ENCODE results near the gene HEYL. TPM values are rescaled to one million over a fixed set of nuclear protein-coding genes. Genes with fewer than 3 reads are reported as not detected.

Gene HEYL
- polyA plus RNA-seq, 1 experiment, result 0.50 TPM

GRCh38 chr1:39645411-39646043 is 6.1 kb upstream of the HEYL start:
- no peak overlapping the region for H3K4me3 ChIP-seq (ENCODE audit: low read depth, low read length)
- no peaks in the 10 kb centered on the region for H3K27me3 ChIP-seq (ENCODE audit: control insufficient read depth, insufficient read depth, low read length)
- ChIA-PET POLR2A (no interaction called here), CTCF (interaction anchor here (2.3 to 15.3 kb wide), 3 partner anchors 10 to 40 kb away, joined by 8 to 448 read pairs (median 38); no protein-coding TSS in a partner anchor)
- DNase-seq (ENCODE audit: low read depth), result no peak
- no peaks in the 10 kb centered on the region for H3K36me3 ChIP-seq (ENCODE audit: control insufficient read depth, insufficient read depth, low read length)
- no peak for TF ChIP-seq CTCF (IDR thresholded peaks at IDR 0.05; ENCODE audit: insufficient read depth, low read depth, low read length)

GRCh38 chr1:39643705-39644104 is 4.3 kb upstream of the HEYL start:
- Histone ChIP-seq H3K36me3 (ENCODE audit: control insufficient read depth, insufficient read depth, low read length) (no peaks in the 10 kb centered on the region), H3K27me3 (ENCODE audit: control insufficient read depth, insufficient read depth, low read length) (no peaks in the 10 kb centered on the region; the same call in 1 of the 2 replicates), H3K4me3 (ENCODE audit: low read depth, low read length) (no peak overlapping the region)
- no peak for TF ChIP-seq CTCF (IDR thresholded peaks at IDR 0.05; ENCODE audit: insufficient read depth, low read depth, low read length)
- DNase-seq (ENCODE audit: low read depth), result no peak
- ChIA-PET POLR2A (no interaction called here), CTCF (interaction anchor here (1.7 to 3.0 kb wide), 3 partner anchors 10 to 37 kb away, joined by 4 to 16 read pairs (median 12); no protein-coding TSS in a partner anchor)

- peaks cover 2% of the 10 kb centered on the region; the same call in 1 of the 2 replicates for H3K27me3 ChIP-seq (ENCODE audit: control insufficient read depth, insufficient read depth, low read length)
- POLR2A ChIA-PET, result no interaction called here
- CTCF ChIA-PET, result interaction anchor here (1.7 to 3.0 kb wide), 3 partner anchors 11 to 37 kb away, joined by 4 to 16 read pairs (median 12); no protein-coding TSS in a partner anchor
- TF ChIP-seq CTCF (IDR thresholded peaks at IDR 0.05; ENCODE audit: insufficient read depth, low read depth, low read length), result no peak
- H3K36me3 ChIP-seq (ENCODE audit: control insufficient read depth, insufficient read depth, low read length), result no peaks in the 10 kb centered on the region
- H3K4me3 ChIP-seq (ENCODE audit: low read depth, low read length), result no peak overlapping the region
- DNase-seq (ENCODE audit: low read depth), result peak; percentile 9
Observed at GRCh38 chr1:39642796-39643195, 3.4 kb upstream of the HEYL start.

GRCh38 chr1:39640861-39641260 is 1.4 kb upstream of the HEYL start:
- Histone ChIP-seq H3K27me3 (ENCODE audit: control insufficient read depth, insufficient read depth, low read length) (peaks cover 3% of the 10 kb centered on the region; the same call in 1 of the 2 replicates), H3K36me3 (ENCODE audit: control insufficient read depth, insufficient read depth, low read length) (no peaks in the 10 kb centered on the region), H3K4me3 (ENCODE audit: low read depth, low read length) (no peak overlapping the region)
- no peak for TF ChIP-seq CTCF (IDR thresholded peaks at IDR 0.05; ENCODE audit: insufficient read depth, low read depth, low read length)
- no peak for DNase-seq (ENCODE audit: low read depth)
- CTCF ChIA-PET, result interaction anchor here (0.8 to 1.4 kb wide), 3 partner anchors 13 to 18 kb away, joined by 3 to 6 read pairs (median 3); no protein-coding TSS in a partner anchor
- POLR2A ChIA-PET, result no interaction called here

GRCh38 chr1:39638965-39639304 is 508 bp downstream of the HEYL start:
- no peaks in the 10 kb centered on the region for H3K36me3 ChIP-seq (ENCODE audit: control insufficient read depth, insufficient read depth, low read length)
- peaks cover 5% of the 10 kb centered on the region for H3K27me3 ChIP-seq (ENCODE audit: control insufficient read depth, insufficient read depth, low read length)
- ChIA-PET CTCF (interaction anchor here (0.7 to 2.0 kb wide), 4 partner anchors 11 to 33 kb away, joined by 3 to 7 read pairs (median 4); no protein-coding TSS in a partner anchor), POLR2A (no interaction called here)
- DNase-seq (ENCODE audit: low read depth), result no peak
- TF ChIP-seq CTCF (IDR thresholded peaks at IDR 0.05; ENCODE audit: insufficient read depth, low read depth, low read length), result no peak
- H3K4me3 ChIP-seq (ENCODE audit: low read depth, low read length), result peak overlapping the region; percentile 14; the same call in 1 of the 2 replicates

Data from BJ (cell line).